ENCODE data around the gene MAGI3.
A peak's percentile ranks its signal among the peaks of the same experiment; 100 is the strongest.

Gene MAGI3

GRCh38 chr1:113670650-113671049 is 280.3 kb downstream of the MAGI3 start:
- in situ Hi-C loops (cut with HindIII; ENCODE audit: low pct_unique_long_range_greater_than_20kb, low sequenced_read_pairs) = no loop called here
- DNase-seq (ENCODE audit: low read depth in 1 of 2, low spot score in 1 of 2) = no peak
- TF ChIP-seq JUND (IDR thresholded peaks at IDR 0.05; ENCODE audit: low read depth) = no peak

- in situ Hi-C loops (cut with HindIII; ENCODE audit: low pct_unique_long_range_greater_than_20kb, low sequenced_read_pairs) = no loop called here
- no peak for DNase-seq (ENCODE audit: low read depth in 1 of 2, low spot score in 1 of 2)
- no peak for TF ChIP-seq JUND (IDR thresholded peaks at IDR 0.05; ENCODE audit: low read depth)
These were observed 282.2 kb downstream of the MAGI3 start for GRCh38 chr1:113672491-113672890.

GRCh38 chr1:113674591-113674990 is 284.3 kb downstream of the MAGI3 start:
- peak in 1 of 2 experiments; percentile 41 for DNase-seq (ENCODE audit: low read depth in 1 of 2, low spot score in 1 of 2)
- no peak for TF ChIP-seq JUND (IDR thresholded peaks at IDR 0.05; ENCODE audit: low read depth)
- in situ Hi-C loops (cut with HindIII; ENCODE audit: low pct_unique_long_range_greater_than_20kb, low sequenced_read_pairs) = no loop called here

GRCh38 chr1:113675302-113675701 is 285.0 kb downstream of the MAGI3 start:
- TF ChIP-seq JUND (IDR thresholded peaks at IDR 0.05; ENCODE audit: low read depth) = no peak

GRCh38 chr1:113676524-113676923 is 286.2 kb downstream of the MAGI3 start:
- TF ChIP-seq JUND (IDR thresholded peaks at IDR 0.05; ENCODE audit: low read depth) = no peak
- no peak for DNase-seq (ENCODE audit: low read depth in 1 of 2, low spot score in 1 of 2)
- in situ Hi-C loops (cut with HindIII; ENCODE audit: low pct_unique_long_range_greater_than_20kb, low sequenced_read_pairs) = no loop called here

More at GRCh38 chr1:113675302-113675701, 285.0 kb downstream of the MAGI3 start:
- in situ Hi-C loops (cut with HindIII; ENCODE audit: low pct_unique_long_range_greater_than_20kb, low sequenced_read_pairs) = no loop called here
- peak in 1 of 2 experiments; percentile 46 for DNase-seq (ENCODE audit: low read depth in 1 of 2, low spot score in 1 of 2)

- in situ Hi-C loops (cut with HindIII; ENCODE audit: low pct_unique_long_range_greater_than_20kb, low sequenced_read_pairs) = no loop called here
- TF ChIP-seq JUND (IDR thresholded peaks at IDR 0.05; ENCODE audit: low read depth) = no peak
- peak; percentile 23 to 44 for DNase-seq (ENCODE audit: low read depth in 1 of 2, low spot score in 1 of 2)
These were observed 287.2 kb downstream of the MAGI3 start for GRCh38 chr1:113677250-113678158.

- in situ Hi-C loops (cut with HindIII; ENCODE audit: low pct_unique_long_range_greater_than_20kb, low sequenced_read_pairs) = no loop called here
- no peak for TF ChIP-seq JUND (IDR thresholded peaks at IDR 0.05; ENCODE audit: low read depth)
- DNase-seq (ENCODE audit: low read depth in 1 of 2, low spot score in 1 of 2) = no peak
These were observed 287.8 kb downstream of the MAGI3 start for GRCh38 chr1:113678159-113678469.

GRCh38 chr1:113681596-113682337 is 291.5 kb downstream of the MAGI3 start:
- in situ Hi-C loops (cut with HindIII; ENCODE audit: low pct_unique_long_range_greater_than_20kb, low sequenced_read_pairs) = no loop called here
- no peak for DNase-seq (ENCODE audit: low read depth in 1 of 2, low spot score in 1 of 2)
- TF ChIP-seq JUND (IDR thresholded peaks at IDR 0.05; ENCODE audit: low read depth) = no peak

GRCh38 chr1:113683384-113684152 is 293.3 kb downstream of the MAGI3 start:
- no peak for DNase-seq (ENCODE audit: low read depth in 1 of 2, low spot score in 1 of 2)
- TF ChIP-seq JUND (IDR thresholded peaks at IDR 0.05; ENCODE audit: low read depth) = no peak
- in situ Hi-C loops (cut with HindIII; ENCODE audit: low pct_unique_long_range_greater_than_20kb, low sequenced_read_pairs) = no loop called here

- in situ Hi-C loops (cut with HindIII; ENCODE audit: low pct_unique_long_range_greater_than_20kb, low sequenced_read_pairs) = no loop called here
- no peak for TF ChIP-seq JUND (IDR thresholded peaks at IDR 0.05; ENCODE audit: low read depth)
- DNase-seq (ENCODE audit: low read depth in 1 of 2, low spot score in 1 of 2) = no peak
These were observed 293.8 kb downstream of the MAGI3 start for GRCh38 chr1:113684153-113684541.

- in situ Hi-C loops (cut with HindIII; ENCODE audit: low pct_unique_long_range_greater_than_20kb, low sequenced_read_pairs) = no loop called here
- DNase-seq (ENCODE audit: low read depth in 1 of 2, low spot score in 1 of 2) = no peak
- no peak for TF ChIP-seq JUND (IDR thresholded peaks at IDR 0.05; ENCODE audit: low read depth)
These were observed 296.7 kb downstream of the MAGI3 start for GRCh38 chr1:113686891-113687618.

- in situ Hi-C loops (cut with HindIII; ENCODE audit: low pct_unique_long_range_greater_than_20kb, low sequenced_read_pairs) = no loop called here
- DNase-seq (ENCODE audit: low read depth in 1 of 2, low spot score in 1 of 2) = no peak
- TF ChIP-seq JUND (IDR thresholded peaks at IDR 0.05; ENCODE audit: low read depth) = no peak
These were observed 300.9 kb downstream of the MAGI3 start for GRCh38 chr1:113691184-113691583.

All from T47D (cell line).